Gastrocnemius medialis (tissue), 4 donors: Measurements from ENCODE around the gene CTNNBIP1. TPM values are rescaled to one million over a fixed set of nuclear protein-coding genes. Genes with fewer than 3 reads are reported as not detected.

Experiments used
- ATAC-seq, 2 donors: fragments of 150-250 bp; one replicate each; pipeline ENCODE4 v1.9.1; 2016
- DNase-seq, 2 donors: peaks; one replicate each; pipeline ENCODE4 v3.0.0-alpha.2; 2019
- H3K27ac ChIP-seq, 4 donors: fragments of 200-600 bp; sonication (generic); 1 replicate in 1 of 4; 2 replicates in 3 of 4; pipeline ENCODE4 v1.5.1; 2016 to 2018; ENCODE audit warnings: mild to moderate bottlenecking in 2 of 4, moderate library complexity in 1 of 4
- H3K27me3 ChIP-seq, 3 donors: fragments of 200-600 bp; sonication (generic) in 2 of 3; 1 replicate in 1 of 3; 2 replicates in 2 of 3; pipeline versions ENCODE4 v1.5.1 to v1.6.0; 2016 to 2019; ENCODE audit warnings: mild to moderate bottlenecking in 1 of 3, moderate library complexity in 1 of 3
- H3K36me3 ChIP-seq, 2 donors: fragments of 200-600 bp; sonication (generic) in 1 of 2; one replicate each; pipeline ENCODE4 v1.5.1; 2017 to 2018
- H3K4me1 ChIP-seq, 2 donors: fragments of 200-600 bp; sonication (generic) in 1 of 2; one replicate each; pipeline ENCODE4 v1.5.1; 2016 to 2017; ENCODE audit warnings: mild to moderate bottlenecking in 2 of 2
- H3K4me3 ChIP-seq, 4 donors: fragments of 200-600 bp; sonication (generic) in 3 of 4; 1 replicate in 1 of 4; 2 replicates in 3 of 4; pipeline ENCODE4 v1.5.1; 2016 to 2019; ENCODE audit warnings: mild to moderate bottlenecking in 2 of 4
- H3K9me3 ChIP-seq, 3 donors: fragments of 200-600 bp; sonication (generic) in 2 of 3; 1 replicate in 1 of 3; 2 replicates in 2 of 3; pipeline ENCODE4 v1.5.1; 2016 to 2019
- POLR2A ChIP-seq, 2 donors: fragments of 450-650 bp; IDR thresholded peaks; one replicate each; pipeline ENCODE4 v1.6.1; 2017; ENCODE audit warnings: antibody characterized with exemption in 2 of 2, mild to moderate bottlenecking in 2 of 2, moderate library complexity in 2 of 2
- in situ Hi-C, 4 donors: fragments of 200-750 bp; cut with MboI; loops; one replicate each; pipeline versions ENCODE4 v1.15.0 to v1.8.0; 2017; ENCODE audit warnings: low sequenced_read_pairs in 4 of 4
- intact Hi-C: fragments of 100-400 bp; cut with DNase I; formaldehyde crosslinking; loops from one replicate; pipeline ENCODE4 v1.15.1; 2023; ENCODE audit warnings: low total_unique reads
- total RNA-seq, 4 donors: library from RNA; depleted of rRNA; stranded (reverse); fragments of >200 nt; gene quantifications; one replicate each; pipeline versions ENCODE4 v1.1.0 to v1.2.3, GENCODE V29; 2016
- TF ChIP-seq, protein P1 (sequence below), 5 experiments: fragments of 450-650 bp in 3 of 5; fragments of 200-600 bp in 2 of 5; sonication (generic) in 2 of 5; IDR thresholded peaks in 4 of 5; conservative IDR thresholded peaks in 1 of 5; 1 replicate in 4 of 5; 2 replicates in 1 of 5; pipeline ENCODE4 v1.5.1; 2016 to 2019; ENCODE audit warnings: antibody characterized with exemption in 5 of 5, mild to moderate bottlenecking in 3 of 5, moderate library complexity in 3 of 5

The CTNNBIP1 gene
- total RNA-seq, 4 donors from 2014 or later = 10.3 to 13.2 (median 10.4) TPM

DNA sequence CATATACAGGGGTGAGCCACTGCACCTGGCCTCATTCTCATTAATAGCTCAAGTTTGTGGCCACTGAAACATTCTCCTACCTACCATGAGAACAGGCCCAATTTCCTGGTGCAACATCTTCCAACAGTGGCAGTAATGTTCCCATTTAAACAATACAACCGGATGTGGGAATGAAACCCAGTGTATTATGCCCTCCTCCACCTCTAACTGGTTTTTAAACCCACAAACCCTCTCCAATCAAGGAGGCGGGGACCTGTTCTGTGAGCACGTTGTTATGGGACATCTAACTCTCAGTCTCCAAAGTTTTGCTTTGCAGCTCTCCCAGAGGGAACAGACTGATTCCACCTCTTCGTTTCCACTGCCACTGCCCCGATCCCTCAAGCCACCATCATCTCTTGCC, 2.6 kb downstream of the CTNNBIP1 start:
- no peak for TF ChIP-seq POLR2A (IDR thresholded peaks at IDR 0.05)
- TF ChIP-seq, protein P1, sequence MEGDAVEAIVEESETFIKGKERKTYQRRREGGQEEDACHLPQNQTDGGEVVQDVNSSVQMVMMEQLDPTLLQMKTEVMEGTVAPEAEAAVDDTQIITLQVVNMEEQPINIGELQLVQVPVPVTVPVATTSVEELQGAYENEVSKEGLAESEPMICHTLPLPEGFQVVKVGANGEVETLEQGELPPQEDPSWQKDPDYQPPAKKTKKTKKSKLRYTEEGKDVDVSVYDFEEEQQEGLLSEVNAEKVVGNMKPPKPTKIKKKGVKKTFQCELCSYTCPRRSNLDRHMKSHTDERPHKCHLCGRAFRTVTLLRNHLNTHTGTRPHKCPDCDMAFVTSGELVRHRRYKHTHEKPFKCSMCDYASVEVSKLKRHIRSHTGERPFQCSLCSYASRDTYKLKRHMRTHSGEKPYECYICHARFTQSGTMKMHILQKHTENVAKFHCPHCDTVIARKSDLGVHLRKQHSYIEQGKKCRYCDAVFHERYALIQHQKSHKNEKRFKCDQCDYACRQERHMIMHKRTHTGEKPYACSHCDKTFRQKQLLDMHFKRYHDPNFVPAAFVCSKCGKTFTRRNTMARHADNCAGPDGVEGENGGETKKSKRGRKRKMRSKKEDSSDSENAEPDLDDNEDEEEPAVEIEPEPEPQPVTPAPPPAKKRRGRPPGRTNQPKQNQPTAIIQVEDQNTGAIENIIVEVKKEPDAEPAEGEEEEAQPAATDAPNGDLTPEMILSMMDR (IDR thresholded peaks at IDR 0.05 in 4 of 5, conservative IDR thresholded peaks at IDR 0.05 in 1 of 5) = no peak
- peak overlapping the region in 3 of 4 donors; percentile 15 to 85 (median 45) for H3K27ac ChIP-seq
- no peak for DNase-seq
- H3K27me3 ChIP-seq = no peaks in the 10 kb centered on the region
- H3K4me1 ChIP-seq = peaks cover 27 to 61% of the 10 kb centered on the region in 2 donors
- ATAC-seq = no peak
- intact Hi-C loops (no loop called here), in situ Hi-C loops (no loop called here)
- H3K4me3 ChIP-seq = no peak overlapping the region
- no peaks in the 10 kb centered on the region for H3K36me3 ChIP-seq
- no peaks in the 10 kb centered on the region for H3K9me3 ChIP-seq

DNA sequence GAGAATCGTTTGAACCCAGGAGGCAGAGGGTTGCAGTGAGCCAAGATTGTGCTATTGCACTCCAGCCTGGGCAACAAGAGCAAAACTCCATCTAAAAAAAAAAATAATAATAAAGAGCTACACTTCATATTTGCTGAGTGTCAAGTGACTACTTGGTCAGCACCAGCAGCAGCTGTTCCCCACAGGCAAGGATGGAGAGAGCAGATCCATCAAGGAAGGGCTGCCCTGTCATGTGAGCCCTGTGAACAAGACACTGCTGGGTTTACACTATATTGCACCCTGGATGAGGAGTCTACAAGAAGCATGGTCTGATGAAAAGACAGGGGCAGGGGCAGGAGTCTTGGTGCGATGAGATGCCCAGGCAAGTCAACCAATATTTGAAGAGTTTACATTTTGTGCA, 3.6 kb downstream of the CTNNBIP1 start:
- no peaks in the 10 kb centered on the region for H3K27me3 ChIP-seq
- TF ChIP-seq, protein P1 (IDR thresholded peaks at IDR 0.05 in 4 of 5, conservative IDR thresholded peaks at IDR 0.05 in 1 of 5) = no peak
- TF ChIP-seq POLR2A (IDR thresholded peaks at IDR 0.05) = no peak
- no peaks in the 10 kb centered on the region for H3K9me3 ChIP-seq
- no peaks in the 10 kb centered on the region for H3K36me3 ChIP-seq
- DNase-seq (no peak), ATAC-seq (no peak)
- intact Hi-C loops (no loop called here), in situ Hi-C loops (no loop called here)
- peaks cover 36 to 68% of the 10 kb centered on the region in 2 donors for H3K4me1 ChIP-seq
- no peak overlapping the region for H3K4me3 ChIP-seq
- H3K27ac ChIP-seq = peak overlapping the region in 1 of 4 donors; percentile 85

DNA sequence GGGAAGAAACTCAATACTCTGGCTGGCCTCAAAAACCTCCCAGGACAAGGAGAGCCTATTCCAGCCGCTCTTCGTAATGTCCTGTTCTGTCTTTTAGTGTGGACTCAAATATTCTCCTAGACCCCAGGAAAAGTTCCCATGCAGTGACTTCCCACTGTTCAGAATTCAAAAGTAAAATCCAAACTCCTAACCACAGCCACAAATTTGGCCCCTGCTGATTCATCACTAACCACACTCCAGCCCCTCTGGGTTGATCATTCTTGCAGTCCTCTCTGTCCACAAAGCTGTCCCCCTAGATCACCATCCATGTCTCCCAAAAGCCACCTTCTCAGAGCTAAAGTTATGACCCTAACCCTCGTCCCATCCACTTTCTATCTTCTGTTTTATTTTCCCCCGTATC, 5.1 kb downstream of the CTNNBIP1 start:
- in situ Hi-C loops (no loop called here), intact Hi-C loops (no loop called here)
- ATAC-seq (no peak), DNase-seq (no peak)
- Histone ChIP-seq H3K36me3 (no peaks in the 10 kb centered on the region), H3K4me3 (no peak overlapping the region), H3K9me3 (no peaks in the 10 kb centered on the region), H3K27ac (peak overlapping the region in 2 of 4 donors; percentile 45 to 82), H3K4me1 (peaks cover 42 to 73% of the 10 kb centered on the region in 2 donors), H3K27me3 (no peaks in the 10 kb centered on the region)
- TF ChIP-seq POLR2A (IDR thresholded peaks at IDR 0.05) = no peak
- TF ChIP-seq, protein P1 (IDR thresholded peaks at IDR 0.05 in 4 of 5, conservative IDR thresholded peaks at IDR 0.05 in 1 of 5) = no peak

DNA sequence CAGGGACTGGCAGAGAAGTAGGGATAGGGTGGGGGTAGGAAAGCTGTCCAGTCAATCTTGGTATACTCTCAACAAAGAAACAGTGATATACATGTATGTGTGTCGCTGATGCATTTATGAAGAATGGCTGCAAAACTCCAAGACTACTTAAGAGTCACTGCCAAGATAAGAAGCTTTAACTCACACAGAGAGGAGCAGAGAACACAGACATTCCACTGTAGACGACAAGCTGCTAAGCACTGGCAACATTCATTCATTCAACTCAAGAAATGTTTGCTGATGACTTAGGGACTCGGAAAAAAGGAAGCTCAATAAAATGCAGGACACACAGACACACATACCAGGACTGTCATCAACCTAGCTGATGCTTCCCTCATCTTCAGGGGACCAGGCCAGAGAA, 5.5 kb downstream of the CTNNBIP1 start:
- Histone ChIP-seq H3K9me3 (no peaks in the 10 kb centered on the region), H3K36me3 (no peaks in the 10 kb centered on the region), H3K27me3 (no peaks in the 10 kb centered on the region), H3K27ac (peak overlapping the region in 2 of 4 donors; percentile 45 to 82), H3K4me3 (no peak overlapping the region), H3K4me1 (peaks cover 41 to 76% of the 10 kb centered on the region in 2 donors)
- TF ChIP-seq, protein P1 (IDR thresholded peaks at IDR 0.05 in 4 of 5, conservative IDR thresholded peaks at IDR 0.05 in 1 of 5) = no peak
- TF ChIP-seq POLR2A (IDR thresholded peaks at IDR 0.05) = no peak
- in situ Hi-C loops (no loop called here), intact Hi-C loops (no loop called here)
- no peak for ATAC-seq
- DNase-seq = no peak
